T1000 (cell line): Measurements from ENCODE around the gene ALOX12.

Experiments used
- DNase-seq: peaks from one replicate; lab custom pipeline; 2025; ENCODE audit warnings: mixed read lengths; lab: John Stamatoyannopoulos, UW

ALOX12 gene

GRCh38 chr17:7021993-7022778 lies 26.3 kb downstream of the ALOX12 start:
- peak; percentile 67 for DNase-seq

DNA sequence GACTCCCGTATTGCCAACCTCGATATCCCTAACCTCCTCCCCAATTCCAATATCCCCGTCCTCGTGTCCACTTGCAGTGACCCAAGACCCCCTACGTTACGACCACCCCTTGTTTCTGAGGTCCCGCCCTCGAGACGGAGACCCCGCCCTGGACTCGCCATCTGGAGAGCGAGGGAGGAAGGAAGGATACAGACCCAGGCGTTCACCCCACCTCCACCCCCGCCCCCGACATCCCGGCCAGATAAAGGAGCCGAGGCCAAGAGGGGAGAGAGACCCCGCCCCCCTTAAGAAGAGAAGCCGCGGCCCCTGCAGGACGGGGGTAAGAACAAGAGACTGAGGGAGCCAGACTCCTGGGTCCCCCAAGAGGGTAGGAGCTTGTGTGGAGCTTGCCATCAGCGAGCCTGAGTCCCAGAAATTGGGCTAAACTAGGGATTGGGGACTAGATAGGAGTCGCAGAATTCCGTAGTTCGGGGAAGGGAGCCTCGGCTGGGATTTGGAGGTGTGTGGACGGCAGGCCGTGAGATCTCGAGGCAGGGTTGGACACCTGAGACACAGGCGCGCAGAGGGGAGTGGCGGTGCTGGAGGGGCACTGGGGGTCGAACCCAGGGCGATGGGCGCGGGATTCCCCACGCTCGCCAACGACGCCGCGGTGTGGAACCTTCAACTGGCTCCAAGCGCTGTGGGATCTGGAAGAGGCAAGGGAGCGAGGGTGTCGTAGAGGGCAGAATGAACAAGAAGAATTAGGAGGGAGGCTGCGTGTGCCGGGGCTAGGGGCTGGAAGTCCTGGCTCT lies 27.1 kb downstream of the ALOX12 start, which contains the start of gene BCL6B:
BCL6B (plus strand) TSS at position 270 of the 791 bp plus-strand sequence. CDS start 622 bp downstream, outside the sequence.
- no peak for DNase-seq

DNA sequence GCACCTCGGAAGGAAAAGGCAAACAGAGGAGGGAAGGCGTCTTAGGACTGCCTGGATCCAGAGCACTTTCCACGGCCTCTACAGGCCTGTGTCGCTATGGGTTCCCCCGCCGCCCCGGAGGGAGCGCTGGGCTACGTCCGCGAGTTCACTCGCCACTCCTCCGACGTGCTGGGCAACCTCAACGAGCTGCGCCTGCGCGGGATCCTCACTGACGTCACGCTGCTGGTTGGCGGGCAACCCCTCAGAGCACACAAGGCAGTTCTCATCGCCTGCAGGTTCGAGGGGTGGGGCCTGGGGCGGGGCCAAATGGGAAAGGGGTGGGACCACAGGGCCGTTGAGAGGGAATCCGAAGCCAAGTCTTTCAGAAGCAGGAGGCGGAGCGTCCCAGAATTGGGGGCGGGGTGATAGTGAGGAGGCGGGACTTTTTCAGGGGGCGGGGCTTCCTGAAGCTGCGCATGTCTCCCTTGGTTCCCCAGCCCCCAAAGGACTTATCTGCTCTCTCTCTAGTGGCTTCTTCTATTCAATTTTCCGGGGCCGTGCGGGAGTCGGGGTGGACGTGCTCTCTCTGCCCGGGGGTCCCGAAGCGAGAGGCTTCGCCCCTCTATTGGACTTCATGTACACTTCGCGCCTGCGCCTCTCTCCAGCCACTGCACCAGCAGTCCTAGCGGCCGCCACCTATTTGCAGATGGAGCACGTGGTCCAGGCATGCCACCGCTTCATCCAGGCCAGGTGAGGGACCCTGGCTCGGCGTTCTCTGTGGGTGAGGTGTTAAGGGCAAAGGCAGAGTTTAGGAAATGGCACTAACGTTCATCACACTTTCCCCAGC lies 27.9 kb downstream of the ALOX12 start:
- DNase-seq = peak; percentile 84

DNA sequence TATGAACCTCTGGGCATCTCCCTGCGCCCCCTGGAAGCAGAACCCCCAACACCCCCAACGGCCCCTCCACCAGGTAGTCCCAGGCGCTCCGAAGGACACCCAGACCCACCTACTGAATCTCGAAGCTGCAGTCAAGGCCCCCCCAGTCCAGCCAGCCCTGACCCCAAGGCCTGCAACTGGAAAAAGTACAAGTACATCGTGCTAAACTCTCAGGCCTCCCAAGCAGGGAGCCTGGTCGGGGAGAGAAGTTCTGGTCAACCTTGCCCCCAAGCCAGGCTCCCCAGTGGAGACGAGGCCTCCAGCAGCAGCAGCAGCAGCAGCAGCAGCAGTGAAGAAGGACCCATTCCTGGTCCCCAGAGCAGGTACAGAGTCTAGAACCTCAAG lies 28.5 kb downstream of the ALOX12 start:
- no peak for DNase-seq

DNA sequence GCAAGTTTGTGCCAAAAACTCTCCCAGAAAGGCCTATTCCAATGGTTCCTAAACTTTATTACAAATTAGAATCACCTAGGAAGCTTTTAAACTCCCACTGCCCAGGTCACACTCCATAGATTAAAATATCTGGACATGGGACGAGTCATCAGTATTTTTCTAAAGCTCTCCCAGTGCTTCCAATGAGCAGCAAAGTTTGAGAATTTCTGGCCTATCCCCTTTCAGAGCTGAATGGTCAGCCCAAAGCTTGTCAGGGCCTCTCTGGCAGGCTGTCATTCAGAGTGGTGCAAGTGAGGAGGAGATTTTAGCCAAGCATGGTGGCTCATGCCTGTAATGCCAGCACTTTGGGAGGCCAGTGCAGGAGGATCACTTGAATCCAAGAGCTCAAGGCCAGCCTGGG lies 29.4 kb downstream of the ALOX12 start:
- DNase-seq = no peak

DNA sequence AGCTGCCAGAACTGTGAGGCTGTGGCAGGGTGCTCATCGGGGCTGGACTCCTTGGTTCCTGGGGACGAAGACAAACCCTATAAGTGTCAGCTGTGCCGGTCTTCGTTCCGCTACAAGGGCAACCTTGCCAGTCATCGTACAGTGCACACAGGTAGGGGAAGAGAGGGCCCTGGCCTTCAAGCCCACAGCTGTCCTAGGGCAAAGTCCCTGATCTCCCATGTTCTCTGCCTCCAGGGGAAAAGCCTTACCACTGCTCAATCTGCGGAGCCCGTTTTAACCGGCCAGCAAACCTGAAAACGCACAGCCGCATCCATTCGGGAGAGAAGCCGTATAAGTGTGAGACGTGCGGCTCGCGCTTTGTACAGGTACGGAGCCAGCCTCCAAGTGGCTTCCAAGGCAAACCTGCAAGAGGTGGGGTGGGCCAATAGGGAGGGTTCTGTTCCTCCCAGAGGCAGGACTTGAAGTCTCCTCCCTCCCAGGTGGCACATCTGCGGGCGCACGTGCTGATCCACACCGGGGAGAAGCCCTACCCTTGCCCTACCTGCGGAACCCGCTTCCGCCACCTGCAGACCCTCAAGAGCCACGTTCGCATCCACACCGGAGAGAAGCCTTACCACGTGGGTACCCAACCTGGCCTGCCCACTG lies 30.7 kb downstream of the ALOX12 start:
- no peak for DNase-seq

- DNase-seq = no peak
These were observed 31.5 kb downstream of the ALOX12 start for GRCh38 chr17:7027335-7027734.

- DNase-seq = no peak
These were observed 33.2 kb downstream of the ALOX12 start for GRCh38 chr17:7029096-7029495.

GRCh38 chr17:7029659-7030058 lies 33.8 kb downstream of the ALOX12 start:
- no peak for DNase-seq

DNA sequence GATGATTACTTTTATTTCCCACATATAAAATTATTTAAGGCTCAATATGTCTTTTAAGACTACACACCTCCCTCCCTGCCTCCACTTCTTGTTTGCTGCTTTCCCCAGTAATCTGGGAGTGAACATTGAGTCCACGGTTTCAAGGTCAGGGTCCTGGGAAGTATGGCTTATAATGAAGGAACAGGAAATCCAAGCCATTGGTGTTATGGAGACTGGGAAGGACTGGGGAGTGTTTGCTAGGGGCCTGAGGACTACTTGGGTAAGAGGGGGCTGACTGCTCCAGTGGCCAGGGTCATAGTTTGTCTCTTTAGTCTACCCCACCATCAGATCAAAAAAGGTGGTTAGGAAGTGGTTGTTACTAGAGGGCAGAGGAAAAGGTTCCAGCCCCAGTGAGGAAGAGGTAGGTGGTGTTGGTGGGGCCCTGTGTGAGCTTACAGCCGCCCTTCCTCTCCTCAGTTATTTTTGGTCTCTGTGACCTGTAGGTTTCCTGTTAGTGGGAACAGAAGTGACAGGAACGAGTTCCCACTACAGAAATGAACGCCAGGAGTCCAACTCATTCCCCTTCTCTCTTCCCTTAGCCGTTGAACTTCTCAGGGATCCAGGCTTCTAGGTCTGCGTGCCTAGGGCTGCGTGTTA lies 39.2 kb downstream of the ALOX12 start:
- DNase-seq = no peak

GRCh38 chr17:7035591-7036368 lies 39.9 kb downstream of the ALOX12 start, which contains the start of gene SLC16A13:
TSS of gene SLC16A13 (plus strand) at chr17:7036015. CDS start at chr17:7036383, 368 bp downstream.
- peak; percentile 93 for DNase-seq

GRCh38 chr17:7038025-7038862 lies 42.4 kb downstream of the ALOX12 start:
- no peak for DNase-seq

GRCh38 chr17:7039832-7040231 lies 44.0 kb downstream of the ALOX12 start:
- no peak for DNase-seq

DNA sequence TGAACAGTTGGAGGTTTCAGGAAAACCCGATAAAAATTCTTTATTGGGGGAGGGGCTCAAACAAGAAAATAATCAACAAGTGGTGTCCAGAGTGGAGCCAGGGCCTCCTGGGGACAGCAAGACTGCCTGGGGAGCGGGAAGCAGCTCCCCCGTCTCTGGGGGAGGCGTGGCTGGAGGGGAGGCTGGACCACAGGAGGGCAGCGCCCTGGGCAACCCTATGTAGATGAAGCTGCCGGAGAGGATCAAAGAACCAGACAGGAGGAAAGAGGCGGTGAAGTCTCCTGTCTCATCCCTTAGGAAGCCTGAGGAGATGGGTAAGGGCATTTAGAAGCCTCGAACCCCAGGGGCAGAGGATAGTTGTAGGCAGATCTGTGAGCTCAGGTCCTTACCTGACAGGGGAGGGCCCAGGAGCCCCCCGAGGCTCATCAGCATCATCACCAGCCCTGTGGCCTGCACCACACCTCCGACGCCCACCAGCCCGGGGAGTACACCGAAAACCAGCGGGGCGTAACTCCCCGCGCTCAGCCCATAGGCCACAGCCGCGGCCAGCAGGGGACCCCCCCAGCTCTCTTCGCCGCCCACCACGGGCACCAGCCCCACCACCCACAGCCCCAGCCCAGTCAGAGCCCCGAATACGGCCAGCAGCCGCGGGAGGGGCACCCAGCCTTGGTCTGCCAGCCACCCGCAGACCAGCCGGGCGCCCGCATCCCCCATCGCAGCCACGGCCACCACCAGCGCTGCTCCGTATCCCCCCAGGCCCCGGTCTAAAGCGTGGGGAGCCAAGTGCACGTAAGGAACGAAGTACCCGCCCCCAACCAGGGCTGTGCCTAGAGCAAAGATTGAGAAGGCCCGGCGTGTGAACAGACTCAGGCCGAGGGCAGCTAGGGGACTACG lies 46.0 kb downstream of the ALOX12 start:
- DNase-seq = no peak

- DNase-seq = no peak
These were observed 46.8 kb downstream of the ALOX12 start for GRCh38 chr17:7042501-7043181.

- no peak for DNase-seq
These were observed 47.3 kb downstream of the ALOX12 start for GRCh38 chr17:7043182-7043496.

GRCh38 chr17:7043497-7044198 lies 47.8 kb downstream of the ALOX12 start, which contains the start of gene SLC16A11:
TSS of gene SLC16A11 (minus strand) at chr17:7044092. CDS start at chr17:7043513, 579 bp downstream.
- DNase-seq = no peak
